GM18498 (cell line): ENCODE measurements around the gene FOXK2.
"Not testable (repeated sequence)": the region's sequence is repeated elsewhere in the genome, so short reads cannot be mapped to it uniquely, and the experiment has no call there.

ENCODE experiments used
- ATAC-seq: cut with Tn5 transposase; IDR thresholded peaks from one replicate; pipeline ENCODE4 v1.9.1; 2021; ENCODE audit warnings: mild to moderate bottlenecking, moderate library complexity; ENCODE audit not compliant: unreplicated experiment

FOXK2 gene

GRCh38 chr17:82494236-82495055 is 25.1 kb upstream of the FOXK2 start:
- ATAC-seq, result peak; percentile 61

GRCh38 chr17:82495844-82496528 is 23.5 kb upstream of the FOXK2 start:
- no peak for ATAC-seq

- peak; percentile 53 for ATAC-seq
Measured at GRCh38 chr17:82496529-82497434, 22.8 kb upstream of the FOXK2 start.

DNA sequence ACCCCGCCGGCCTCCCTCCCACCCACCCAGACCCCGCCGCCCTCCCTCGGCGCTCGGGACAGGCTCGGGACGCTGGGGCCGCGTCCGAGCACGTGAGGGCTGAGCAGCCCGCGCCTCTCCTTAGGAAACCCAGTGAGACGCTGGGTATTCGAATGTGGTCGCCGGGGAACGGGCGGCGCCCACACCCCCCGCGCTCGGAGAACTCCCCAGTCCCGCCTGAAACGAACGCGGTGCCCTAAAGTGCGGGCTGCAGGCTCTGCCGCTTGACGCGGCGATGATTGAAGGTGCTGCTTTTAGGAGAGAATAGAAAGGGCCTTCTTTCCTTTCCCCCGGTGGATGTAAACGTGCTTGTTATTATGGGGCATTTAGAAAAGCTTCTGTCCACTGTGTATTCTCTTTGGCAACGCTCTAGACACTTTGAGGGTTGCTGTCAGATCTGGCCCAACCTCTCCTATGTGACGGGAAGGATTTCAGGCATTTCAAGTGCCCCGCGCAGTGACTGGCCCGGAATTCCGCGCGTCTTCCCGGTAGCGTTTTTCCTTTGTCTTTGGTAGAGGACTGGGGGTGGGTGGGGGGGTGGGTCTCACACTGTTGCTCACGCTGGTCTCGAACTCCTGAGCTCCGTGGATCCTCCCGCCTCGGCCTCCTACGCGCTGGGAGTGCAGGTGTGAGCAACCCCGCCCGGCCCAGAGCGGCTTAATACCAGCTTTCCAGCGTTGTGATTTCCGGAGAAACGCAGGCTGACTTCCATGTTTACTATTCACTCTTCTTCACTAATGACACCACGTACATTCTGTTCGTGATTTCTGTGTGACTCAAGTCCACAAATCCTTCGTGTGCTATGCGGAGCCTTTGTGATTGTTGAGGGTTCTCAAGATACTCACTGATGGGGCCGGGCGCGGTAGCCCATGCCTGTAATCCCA is 21.8 kb upstream of the FOXK2 start:
- peak; percentile 10 for ATAC-seq

DNA sequence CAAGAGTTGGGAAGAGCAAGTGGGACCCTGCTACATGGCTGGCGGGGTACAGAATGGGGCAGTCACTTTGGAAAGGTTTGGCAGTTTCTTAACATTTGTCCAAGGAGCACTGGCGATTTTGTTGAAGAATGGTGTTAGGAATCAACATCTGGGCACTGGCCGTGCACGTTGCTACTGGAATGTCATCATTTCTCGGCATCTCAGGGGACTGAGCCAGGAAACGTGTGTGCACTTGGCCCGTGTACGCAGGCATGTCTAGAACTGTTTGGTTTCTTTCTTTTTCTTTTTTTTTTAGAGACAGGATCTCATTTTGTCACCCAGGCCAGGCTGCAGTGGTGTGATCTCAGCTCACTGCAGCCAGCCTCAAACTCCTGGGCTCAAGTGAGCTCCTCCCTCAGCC is 17.3 kb upstream of the FOXK2 start:
- ATAC-seq, result no peak

DNA sequence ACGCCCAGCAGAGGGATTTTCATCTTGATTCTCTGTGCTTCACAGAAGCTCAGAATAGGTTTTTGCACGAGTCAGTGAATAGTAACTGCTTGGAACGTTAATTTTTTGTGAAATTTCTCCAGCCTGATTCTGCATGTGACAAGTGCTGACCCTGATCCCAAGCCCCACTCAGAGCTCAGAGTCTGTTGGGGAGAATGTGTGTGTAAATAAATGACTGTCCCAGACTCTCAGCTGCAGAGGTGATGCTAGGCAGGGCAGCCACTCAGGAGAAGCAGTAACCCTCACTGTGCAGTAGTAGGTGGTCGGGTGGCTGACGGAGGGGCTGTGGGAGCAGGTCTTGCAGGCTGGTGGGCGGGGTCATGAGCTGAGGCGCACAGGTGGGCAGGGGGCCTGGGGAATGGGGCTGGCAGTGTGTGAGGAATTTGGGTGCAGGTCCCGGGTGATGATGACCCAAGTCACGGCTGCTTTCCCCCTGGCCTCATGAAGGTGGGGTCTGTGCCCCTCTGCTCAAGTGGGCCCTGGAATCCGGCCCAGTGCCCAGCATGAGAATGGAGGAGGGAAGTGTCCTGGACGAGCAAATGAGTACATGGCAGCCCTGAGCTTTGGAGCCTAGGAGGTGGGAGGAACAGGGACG is 16.3 kb upstream of the FOXK2 start:
- no peak for ATAC-seq

GRCh38 chr17:82503728-82504308 is 15.7 kb upstream of the FOXK2 start:
- ATAC-seq, result no peak

- ATAC-seq, result no peak
Measured at GRCh38 chr17:82505296-82505695, 14.2 kb upstream of the FOXK2 start.

DNA sequence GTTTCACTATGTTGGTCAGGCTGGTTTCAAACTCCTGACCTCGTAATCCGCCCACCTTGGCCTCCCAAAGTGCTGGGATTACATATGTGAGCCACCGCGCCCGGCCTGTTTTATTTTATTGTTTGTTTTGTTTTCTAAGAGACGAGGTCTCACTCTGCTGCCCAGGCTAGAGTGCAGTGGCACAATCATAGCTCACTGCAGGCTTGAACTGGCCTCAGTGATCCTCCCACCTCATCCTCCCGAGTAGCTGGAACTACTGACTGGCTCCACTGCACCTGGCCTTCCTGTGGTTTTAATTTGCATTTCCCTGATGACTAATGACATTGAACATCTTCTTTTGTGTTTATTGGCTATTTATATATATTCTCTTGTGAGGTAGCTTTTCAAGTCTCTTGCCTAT is 13.1 kb upstream of the FOXK2 start:
- peak; percentile 94 for ATAC-seq

- ATAC-seq, result no peak
Measured at GRCh38 chr17:82507631-82508175, 11.8 kb upstream of the FOXK2 start.

DNA sequence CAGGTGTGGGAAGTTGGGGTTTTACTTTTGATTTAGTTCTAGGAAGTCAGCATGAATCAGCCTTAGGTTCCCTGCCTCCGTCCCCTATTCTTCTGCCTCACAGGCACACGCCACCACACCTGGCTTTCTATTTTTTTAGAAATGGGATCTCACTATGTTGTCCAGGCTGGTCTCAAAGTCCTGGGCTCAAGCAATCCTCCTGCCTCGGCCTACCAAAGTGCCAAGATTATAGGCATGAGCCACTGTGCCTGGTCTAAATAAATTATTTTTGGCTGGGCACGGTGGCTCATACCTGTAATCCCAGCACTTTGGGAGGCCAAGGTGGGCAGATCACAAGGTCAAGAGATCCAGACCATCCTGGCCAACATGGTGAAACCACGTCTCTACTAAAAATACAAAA is 7.9 kb upstream of the FOXK2 start:
- ATAC-seq, result not testable (repeated sequence)

GRCh38 chr17:82513864-82514263 is 5.7 kb upstream of the FOXK2 start:
- not testable (repeated sequence) for ATAC-seq

DNA sequence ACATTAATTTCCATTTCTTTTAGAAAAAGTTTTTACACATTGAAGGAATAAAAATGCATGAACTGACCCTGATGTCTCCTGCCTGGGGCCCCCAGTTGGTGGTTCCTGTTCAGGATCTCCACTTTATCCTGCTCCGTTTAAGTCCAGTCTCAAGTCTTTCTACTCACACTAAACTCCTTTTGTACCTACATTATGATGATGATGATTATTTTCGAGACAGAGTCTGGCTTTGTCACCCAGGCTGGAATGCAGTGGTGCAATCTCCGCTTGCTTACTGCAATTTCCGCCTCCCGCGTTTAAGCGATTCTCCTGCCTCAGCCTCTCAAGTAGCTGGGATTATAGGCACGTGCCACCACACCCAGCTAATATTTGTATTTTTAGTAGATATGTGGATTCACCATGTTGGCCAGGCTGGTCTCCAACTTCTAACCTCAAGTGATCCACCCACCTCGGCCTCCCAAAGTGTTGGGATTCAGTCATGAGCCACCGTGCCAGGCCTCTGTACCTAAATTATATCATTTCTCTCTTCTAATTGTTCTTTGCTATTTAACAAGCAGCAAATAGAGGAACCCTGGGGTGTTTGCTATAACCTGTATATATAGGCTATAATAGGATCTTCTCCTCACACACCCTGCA is 2.2 kb upstream of the FOXK2 start:
- ATAC-seq, result no peak

DNA sequence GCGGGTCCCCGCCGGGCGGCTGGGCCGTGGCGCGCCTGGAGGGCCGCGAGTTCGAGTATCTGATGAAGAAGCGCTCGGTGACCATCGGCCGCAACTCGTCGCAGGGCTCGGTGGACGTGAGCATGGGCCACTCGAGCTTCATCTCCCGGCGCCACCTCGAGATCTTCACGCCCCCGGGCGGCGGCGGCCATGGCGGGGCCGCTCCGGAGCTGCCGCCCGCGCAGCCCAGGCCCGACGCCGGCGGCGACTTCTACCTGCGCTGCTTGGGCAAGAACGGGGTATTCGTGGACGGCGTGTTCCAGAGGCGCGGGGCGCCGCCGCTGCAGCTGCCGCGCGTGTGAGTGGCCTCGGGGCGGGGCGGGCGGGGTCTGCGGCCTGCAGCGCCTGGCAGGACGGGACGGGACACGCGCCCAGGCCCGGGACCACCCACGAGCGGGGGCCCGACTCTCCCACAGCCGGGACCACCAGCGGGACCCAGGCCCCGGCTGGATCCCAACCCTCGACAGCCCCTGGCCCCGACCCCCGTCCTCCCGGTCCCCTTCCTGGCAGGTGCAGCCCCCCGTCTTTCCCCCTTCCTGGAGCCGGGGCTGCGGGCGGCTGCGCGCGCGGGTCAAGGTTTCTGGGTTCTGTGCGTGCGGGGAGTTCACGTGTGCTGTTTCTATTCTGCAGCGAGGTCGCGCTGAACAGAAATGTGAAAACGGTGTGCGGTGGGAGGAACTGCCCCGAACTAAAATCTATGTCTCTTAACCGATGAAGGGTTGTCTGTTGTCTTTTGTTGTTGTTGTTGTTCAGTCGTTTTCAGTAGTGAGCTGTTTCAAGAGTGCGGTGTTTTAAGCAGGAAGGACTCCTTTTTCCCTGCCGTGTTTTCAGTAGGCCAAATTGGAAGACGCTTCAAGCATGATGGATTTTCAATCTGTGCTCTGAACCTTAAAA is 705 bp downstream of the FOXK2 start:
- peak; percentile 8 for ATAC-seq

GRCh38 chr17:82524540-82524939 is 5.0 kb downstream of the FOXK2 start:
- no peak for ATAC-seq

DNA sequence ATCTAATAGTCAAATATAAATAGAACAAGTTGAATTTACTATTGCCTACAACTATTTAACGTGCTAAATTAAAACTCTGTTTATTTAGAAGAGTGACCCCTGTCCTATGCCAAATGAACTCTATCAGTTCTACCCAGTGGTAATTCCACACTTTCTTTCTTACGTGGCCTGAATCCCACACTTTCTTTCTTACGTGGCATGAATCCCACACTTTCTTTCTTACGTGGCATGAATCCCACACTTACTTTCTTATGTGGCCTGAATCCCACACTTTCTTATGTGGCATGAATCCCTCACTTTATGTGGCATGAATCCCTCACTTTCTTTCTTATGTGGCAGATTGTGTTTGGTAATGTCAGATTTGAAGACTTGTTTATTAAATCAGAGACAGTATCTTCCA is 6.2 kb downstream of the FOXK2 start:
- ATAC-seq, result no peak

GRCh38 chr17:82527898-82528297 is 8.4 kb downstream of the FOXK2 start:
- ATAC-seq, result no peak
